ENCODE results near the gene RBMS1.

- TF ChIP-seq CTCF (IDR thresholded peaks at IDR 0.05) (no peak), POLR2AphosphoS5 (IDR thresholded peaks at IDR 0.05) (no peak)
Measured at GRCh38 chr2:160512491-160512890, 18.9 kb upstream of the RBMS1 start.

Data from gastroesophageal sphincter (tissue), 3 donors.